PC-9 (cell line): ENCODE data around the gene CCDC91. TPM values are rescaled to one million over a fixed set of nuclear protein-coding genes. Genes with fewer than 3 reads are reported as not detected.
"Not testable (repeated sequence)": the region's sequence is repeated elsewhere in the genome, so short reads cannot be mapped to it uniquely, and the experiment has no call there.

Experiments used
- BruUV-seq: library from RNA; stranded (reverse); fragments of 400-500 nt; replicated peaks from 2 replicates; lab custom pipeline; 2021; lab: Mats Ljungman, UMichigan
- CTCF ChIA-PET: fragments of 300-600 bp; sonication (Branson Sonifier 250); formaldehyde crosslinking; loops from one replicate; lab custom pipeline; 2022; ENCODE audit warnings: antibody characterized with exemption; lab: Charles Lee
- POLR2A ChIA-PET: fragments of 300-600 bp; sonication (Branson Sonifier 250); formaldehyde crosslinking; loops from one replicate; lab custom pipeline; 2022; ENCODE audit warnings: antibody characterized with exemption; ENCODE audit not compliant: unreplicated experiment; lab: Charles Lee
- DNase-seq, 2 experiments: peaks; one replicate each; pipeline versions ENCODE4 v3.0.0 to v3.0.0-alpha.2; 2015 to 2022; ENCODE audit warnings: mixed read lengths in 1 of 2
- H2AFZ ChIP-seq: fragments of 200-600 bp; sonication (generic); 2 replicates; pipeline ENCODE4 v1.8.1; 2017; ENCODE audit warnings: antibody characterized with exemption
- H3F3A ChIP-seq: fragments of 200-600 bp; sonication (generic); 2 replicates; pipeline ENCODE4 v1.8.1; 2017; ENCODE audit warnings: antibody characterized with exemption, mild to moderate bottlenecking, low read depth; ENCODE audit not compliant: insufficient read depth
- H3K27ac ChIP-seq: fragments of 200-600 bp; sonication (generic); 2 replicates; pipeline ENCODE4 v1.6.1; 2016; ENCODE audit warnings: mixed run types
- H3K27me3 ChIP-seq: fragments of 200-600 bp; sonication (generic); 2 replicates; pipeline ENCODE4 v1.6.1; 2016; ENCODE audit warnings: low read depth, mixed run types; ENCODE audit not compliant: insufficient read depth
- H3K36me3 ChIP-seq: fragments of 200-600 bp; sonication (generic); 2 replicates; pipeline ENCODE4 v1.6.1; 2016; ENCODE audit warnings: low read depth, mixed run types
- H3K4me1 ChIP-seq: fragments of 200-600 bp; sonication (generic); replicated peaks from 2 replicates; pipeline ENCODE4 v1.6.1; 2016; ENCODE audit warnings: mixed run types; ENCODE audit not compliant: insufficient read depth
- H3K4me2 ChIP-seq: fragments of 200-600 bp; sonication (generic); 2 replicates; pipeline ENCODE4 v1.6.1; 2017; ENCODE audit warnings: mixed run types
- H3K4me3 ChIP-seq: fragments of 200-600 bp; sonication (generic); 2 replicates; pipeline ENCODE4 v1.6.1; 2016; ENCODE audit warnings: mixed run types
- H3K79me2 ChIP-seq: fragments of 200-600 bp; sonication (generic); 2 replicates; pipeline ENCODE4 v1.6.1; 2017; ENCODE audit warnings: low read depth, mixed run types
- H3K9me2 ChIP-seq: fragments of 200-600 bp; sonication (generic); 2 replicates; pipeline ENCODE4 v1.8.1; 2017; ENCODE audit warnings: mild to moderate bottlenecking; ENCODE audit not compliant: insufficient read depth
- H3K9me3 ChIP-seq: fragments of 200-600 bp; sonication (generic); 2 replicates; pipeline ENCODE4 v1.8.1; 2016; ENCODE audit warnings: low read depth; ENCODE audit not compliant: insufficient read depth
- H4K20me1 ChIP-seq: fragments of 200-600 bp; sonication (generic); 2 replicates; pipeline ENCODE4 v1.8.1; 2017; ENCODE audit not compliant: insufficient read depth
- EZH2 ChIP-seq: fragments of 200-600 bp; sonication (generic); IDR thresholded peaks from 2 replicates; pipeline ENCODE4 v1.8.0; 2017; ENCODE audit warnings: antibody characterized with exemption, low read depth
- intact Hi-C: fragments of 100-400 bp; cut with micrococcal nuclease; formaldehyde crosslinking; loops from one replicate; pipeline ENCODE4 v1.10.0; 2022; ENCODE audit not compliant: unreplicated experiment
- total RNA-seq: library from RNA; stranded (reverse); gene quantifications from 2 replicates; pipeline ENCODE4 v1.2.3, GENCODE V29; 2021
- TF ChIP-seq, protein P1 (sequence below): fragments of 200-600 bp; sonication (generic); conservative IDR thresholded peaks from 2 replicates; pipeline ENCODE4 v1.6.1; 2017; ENCODE audit warnings: mixed run types, antibody characterized with exemption, mild to moderate bottlenecking, moderate library complexity

CCDC91 gene
- total RNA-seq, 1 experiment from 2014 or later: 38.9 TPM

DNA sequence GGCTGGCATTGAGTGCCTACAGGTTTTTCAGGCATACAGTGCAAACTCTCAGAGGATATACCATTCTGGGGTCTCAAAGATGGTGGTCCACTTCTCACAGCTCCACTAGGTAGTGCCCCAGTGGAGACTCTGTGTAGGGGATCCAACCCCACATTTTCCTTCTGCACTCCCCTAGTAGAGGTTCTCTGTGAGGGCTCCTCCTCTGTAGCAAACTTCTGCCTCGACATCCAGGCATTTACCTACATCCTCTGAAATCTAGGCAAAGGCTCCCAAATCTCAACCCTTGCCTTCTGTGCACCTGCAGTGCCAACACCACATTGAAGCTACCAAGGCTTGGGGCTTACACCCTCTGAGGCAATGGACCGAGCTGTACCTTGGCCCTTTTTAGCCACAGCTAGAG, 179.2 kb downstream of the CCDC91 start:
- DNase-seq: no peak
- BruUV-seq: no TSS peak
- CTCF ChIA-PET: no interaction called here
- TF ChIP-seq, protein P1, sequence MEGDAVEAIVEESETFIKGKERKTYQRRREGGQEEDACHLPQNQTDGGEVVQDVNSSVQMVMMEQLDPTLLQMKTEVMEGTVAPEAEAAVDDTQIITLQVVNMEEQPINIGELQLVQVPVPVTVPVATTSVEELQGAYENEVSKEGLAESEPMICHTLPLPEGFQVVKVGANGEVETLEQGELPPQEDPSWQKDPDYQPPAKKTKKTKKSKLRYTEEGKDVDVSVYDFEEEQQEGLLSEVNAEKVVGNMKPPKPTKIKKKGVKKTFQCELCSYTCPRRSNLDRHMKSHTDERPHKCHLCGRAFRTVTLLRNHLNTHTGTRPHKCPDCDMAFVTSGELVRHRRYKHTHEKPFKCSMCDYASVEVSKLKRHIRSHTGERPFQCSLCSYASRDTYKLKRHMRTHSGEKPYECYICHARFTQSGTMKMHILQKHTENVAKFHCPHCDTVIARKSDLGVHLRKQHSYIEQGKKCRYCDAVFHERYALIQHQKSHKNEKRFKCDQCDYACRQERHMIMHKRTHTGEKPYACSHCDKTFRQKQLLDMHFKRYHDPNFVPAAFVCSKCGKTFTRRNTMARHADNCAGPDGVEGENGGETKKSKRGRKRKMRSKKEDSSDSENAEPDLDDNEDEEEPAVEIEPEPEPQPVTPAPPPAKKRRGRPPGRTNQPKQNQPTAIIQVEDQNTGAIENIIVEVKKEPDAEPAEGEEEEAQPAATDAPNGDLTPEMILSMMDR: no peak
- TF ChIP-seq EZH2: no peak
- no peaks in the 10 kb centered on the region for H3K79me2 ChIP-seq
- H4K20me1 ChIP-seq: no peaks in the 10 kb centered on the region
- no peaks in the 10 kb centered on the region for H3F3A ChIP-seq
- peaks cover 47% of the 10 kb centered on the region for H3K9me3 ChIP-seq
- no peaks in the 10 kb centered on the region for H3K27me3 ChIP-seq
- intact Hi-C loops: loop anchor here (10.0 kb wide), 1 partner anchor 625 kb away; no protein-coding TSS in a partner anchor
- H3K36me3 ChIP-seq: peaks cover 27% of the 10 kb centered on the region
- H3K4me2 ChIP-seq: no peak overlapping the region
- H3K9me2 ChIP-seq: 0 out of 2 replicates have a peak, but pooled peaks cover 5% of the 10 kb centered on the region
- no peak overlapping the region for H3K27ac ChIP-seq
- H2AFZ ChIP-seq: no peak overlapping the region
- POLR2A ChIA-PET: no interaction called here
- H3K4me3 ChIP-seq: no peak overlapping the region
- no peaks in the 10 kb centered on the region for H3K4me1 ChIP-seq

DNA sequence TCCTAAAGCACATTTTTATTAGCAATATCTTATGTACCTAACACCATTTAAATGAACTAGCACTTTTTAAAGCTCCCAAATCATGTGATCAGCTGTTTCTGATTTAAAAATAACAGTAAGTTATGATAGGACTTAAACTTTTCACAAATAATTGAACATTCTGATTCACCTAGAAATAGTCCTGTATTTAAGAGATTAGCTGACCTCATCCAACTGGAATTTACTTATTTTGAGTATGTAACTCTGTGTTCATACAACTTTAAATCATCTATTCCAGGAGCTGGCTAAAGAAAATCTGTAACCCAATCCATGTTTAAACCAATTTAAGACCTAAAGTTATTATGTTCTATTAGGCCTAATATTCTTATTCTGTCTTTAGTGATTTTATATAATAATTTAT, 184.3 kb downstream of the CCDC91 start:
- ChIA-PET CTCF (interaction anchor here (0.7 kb wide), 1 partner anchor 28 kb away, joined by 4 read pairs; no protein-coding TSS in a partner anchor), POLR2A (no interaction called here)
- Histone ChIP-seq H3K4me2 (no peak overlapping the region), H3K9me2 (no peaks in the 10 kb centered on the region), H3K4me1 (no peaks in the 10 kb centered on the region), H4K20me1 (no peaks in the 10 kb centered on the region), H3K36me3 (peaks cover 17% of the 10 kb centered on the region; the same call in 1 of the 2 replicates), H3K27ac (no peak overlapping the region), H3K9me3 (peaks cover 23% of the 10 kb centered on the region), H3K4me3 (no peak overlapping the region), H3F3A (no peaks in the 10 kb centered on the region), H2AFZ (no peak overlapping the region), H3K79me2 (no peaks in the 10 kb centered on the region), H3K27me3 (no peaks in the 10 kb centered on the region)
- intact Hi-C loops: loop anchor here (10.0 kb wide), 1 partner anchor 890 kb away; no protein-coding TSS in a partner anchor
- TF ChIP-seq EZH2: no peak
- TF ChIP-seq, protein P1: no peak
- BruUV-seq: no TSS peak
- DNase-seq: no peak

DNA sequence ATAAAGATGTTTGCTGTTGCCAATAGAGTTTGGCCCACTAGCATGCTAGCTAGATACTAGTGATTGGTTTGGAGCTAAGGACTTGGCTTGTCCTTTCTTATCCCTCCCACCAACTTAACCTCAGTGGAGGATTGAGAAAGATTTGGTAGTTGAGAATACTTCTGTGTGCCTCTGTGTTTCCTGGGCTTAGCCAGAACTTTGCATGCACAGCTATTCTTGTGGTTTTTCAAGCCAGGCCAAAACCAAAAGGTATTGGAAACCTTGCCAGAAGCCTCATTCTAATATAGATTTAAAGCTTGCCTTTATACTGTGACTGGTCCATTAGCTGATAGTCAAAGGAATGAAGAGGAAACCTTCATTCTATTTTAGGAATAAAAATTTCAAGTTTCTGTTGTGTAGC, 188.5 kb downstream of the CCDC91 start:
- POLR2A ChIA-PET: no interaction called here

DNA sequence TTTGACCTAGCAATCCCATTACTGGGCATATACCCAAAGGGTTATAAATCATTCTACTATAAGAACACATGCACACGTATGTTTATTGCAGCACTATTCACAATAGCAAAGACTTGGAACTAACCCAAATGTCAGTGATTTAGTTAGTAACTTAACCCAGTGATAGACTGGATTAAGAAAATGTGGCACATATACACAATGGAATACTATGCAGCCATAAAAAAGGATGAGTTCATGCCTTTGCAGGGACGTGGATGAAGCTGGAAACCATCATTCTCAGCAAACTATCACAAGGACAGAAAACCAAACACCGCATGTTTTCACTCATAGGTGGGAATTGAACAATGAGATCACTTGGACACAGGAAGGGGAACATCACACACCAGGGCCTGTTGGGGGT, 189.5 kb downstream of the CCDC91 start:
- H2AFZ ChIP-seq, H3K36me3 ChIP-seq, H3K4me2 ChIP-seq, H3K4me1 ChIP-seq, H3F3A ChIP-seq, H3K4me3 ChIP-seq, H3K27ac ChIP-seq, DNase-seq, H3K9me3 ChIP-seq, POLR2A ChIA-PET, H4K20me1 ChIP-seq, H3K9me2 ChIP-seq, H3K27me3 ChIP-seq, H3K79me2 ChIP-seq, CTCF ChIA-PET, BruUV-seq: not testable (repeated sequence)
- intact Hi-C loops: loop anchor here (1.0 to 10.0 kb wide), 2 partner anchors 32 to 885 kb away; no protein-coding TSS in a partner anchor

More for the DNA sequence above, 188.5 kb downstream of the CCDC91 start:
- Histone ChIP-seq H3K27ac (no peak overlapping the region), H3K9me2 (no peaks in the 10 kb centered on the region), H2AFZ (no peak overlapping the region), H3K4me2 (no peak overlapping the region), H3K79me2 (no peaks in the 10 kb centered on the region), H3K4me1 (no peaks in the 10 kb centered on the region), H3K9me3 (no peaks in the 10 kb centered on the region), H3K36me3 (0 out of 2 replicates have a peak, but pooled peaks cover 4% of the 10 kb centered on the region), H4K20me1 (no peaks in the 10 kb centered on the region), H3K27me3 (no peaks in the 10 kb centered on the region), H3K4me3 (no peak overlapping the region), H3F3A (no peaks in the 10 kb centered on the region)
- intact Hi-C loops: loop anchor here (10.0 kb wide), 1 partner anchor 886 kb away; no protein-coding TSS in a partner anchor
- no TSS peak for BruUV-seq
- TF ChIP-seq, protein P1: no peak
- no peak for TF ChIP-seq EZH2
- CTCF ChIA-PET: no interaction called here
- DNase-seq: no peak
